SK-N-SH treated with all-trans-retinoic acid at 6 μM for 48 hours (cell line): ENCODE data around the gene CBFB.

Source experiments
- CSDC2 ChIP-seq: fragments of 250-450 bp; sonication (Bioruptor Pico); IDR thresholded peaks from 2 replicates; pipeline ENCODE4 v1.5.0; 2020; ENCODE audit warnings: mild to moderate bottlenecking, moderate library complexity
- RARB ChIP-seq: fragments of 250-450 bp; sonication (Bioruptor Pico); IDR thresholded peaks from 2 replicates; pipeline ENCODE4 v1.8.0; 2021; ENCODE audit warnings: mild to moderate bottlenecking, moderate library complexity
- TOX ChIP-seq: fragments of 250-450 bp; sonication (Bioruptor Pico); IDR thresholded peaks from 2 replicates; pipeline ENCODE4 v1.8.0; 2021; ENCODE audit warnings: mild to moderate bottlenecking, moderate library complexity, borderline replicate concordance
- ZFP3 ChIP-seq: fragments of 250-450 bp; sonication (Bioruptor Pico); IDR thresholded peaks from 2 replicates; pipeline ENCODE4 v1.5.0; 2020; ENCODE audit warnings: mild to moderate bottlenecking, moderate library complexity
- ZFP30 ChIP-seq: fragments of 450-650 bp; formaldehyde crosslinking; IDR thresholded peaks from 2 replicates; pipeline ENCODE4 v1.5.0; 2022; ENCODE audit warnings: mild to moderate bottlenecking, moderate library complexity
- TF ChIP-seq, protein P1 (sequence below): fragments of 250-450 bp; sonication (Bioruptor Pico); IDR thresholded peaks from 2 replicates; pipeline ENCODE4 v1.5.1; 2021; ENCODE audit warnings: mild to moderate bottlenecking, moderate library complexity
- TF ChIP-seq, protein P2 (sequence below): fragments of 250-450 bp; sonication (Bioruptor Pico); IDR thresholded peaks from 2 replicates; pipeline ENCODE4 v1.5.1; 2020; ENCODE audit warnings: low read depth, mild to moderate bottlenecking, moderate library complexity

DNA sequence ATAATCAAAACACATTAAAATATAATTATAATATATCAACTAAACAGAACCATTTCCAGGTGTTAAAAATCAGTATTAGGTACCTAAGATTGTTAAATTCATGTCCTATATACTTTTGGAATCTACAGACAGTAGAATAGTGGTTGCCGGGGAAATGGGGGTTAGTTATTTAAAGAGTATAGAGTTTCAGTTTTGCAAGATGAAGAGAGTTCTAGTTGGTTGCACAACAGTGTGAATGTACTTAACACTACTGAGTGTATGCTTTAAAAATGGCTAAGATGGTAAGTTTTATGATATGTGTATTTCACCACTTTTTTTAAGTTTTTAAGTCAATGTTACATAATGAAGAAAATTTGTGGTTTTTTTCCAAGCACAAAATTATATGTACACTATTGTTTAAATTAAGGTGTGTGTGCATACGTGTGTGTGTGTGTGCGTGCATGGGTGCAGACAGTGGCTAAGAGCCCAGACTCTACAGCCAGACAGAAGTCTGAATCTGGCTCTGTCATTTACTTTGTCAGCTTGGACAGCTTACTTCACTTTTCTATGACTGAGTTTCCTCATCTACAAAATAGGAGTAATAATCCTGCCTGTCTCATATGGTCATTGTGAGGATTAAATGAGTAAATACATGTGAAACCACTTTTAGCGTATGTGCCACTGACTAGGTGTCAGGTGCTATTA lies 55.5 kb downstream of the CBFB start:
- TF ChIP-seq CSDC2 (no peak), ZFP3 (CRISPR knock-in tag) (no peak), RARB (CRISPR knock-in tag) (no peak), TOX (CRISPR knock-in tag) (no peak), ZFP30 (CRISPR knock-in tag) (no peak)
- TF ChIP-seq, protein P1, sequence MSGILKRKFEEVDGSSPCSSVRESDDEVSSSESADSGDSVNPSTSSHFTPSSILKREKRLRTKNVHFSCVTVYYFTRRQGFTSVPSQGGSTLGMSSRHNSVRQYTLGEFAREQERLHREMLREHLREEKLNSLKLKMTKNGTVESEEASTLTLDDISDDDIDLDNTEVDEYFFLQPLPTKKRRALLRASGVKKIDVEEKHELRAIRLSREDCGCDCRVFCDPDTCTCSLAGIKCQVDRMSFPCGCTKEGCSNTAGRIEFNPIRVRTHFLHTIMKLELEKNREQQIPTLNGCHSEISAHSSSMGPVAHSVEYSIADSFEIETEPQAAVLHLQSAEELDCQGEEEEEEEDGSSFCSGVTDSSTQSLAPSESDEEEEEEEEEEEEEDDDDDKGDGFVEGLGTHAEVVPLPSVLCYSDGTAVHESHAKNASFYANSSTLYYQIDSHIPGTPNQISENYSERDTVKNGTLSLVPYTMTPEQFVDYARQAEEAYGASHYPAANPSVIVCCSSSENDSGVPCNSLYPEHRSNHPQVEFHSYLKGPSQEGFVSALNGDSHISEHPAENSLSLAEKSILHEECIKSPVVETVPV (CRISPR knock-in tag): no peak
- TF ChIP-seq, protein P2, sequence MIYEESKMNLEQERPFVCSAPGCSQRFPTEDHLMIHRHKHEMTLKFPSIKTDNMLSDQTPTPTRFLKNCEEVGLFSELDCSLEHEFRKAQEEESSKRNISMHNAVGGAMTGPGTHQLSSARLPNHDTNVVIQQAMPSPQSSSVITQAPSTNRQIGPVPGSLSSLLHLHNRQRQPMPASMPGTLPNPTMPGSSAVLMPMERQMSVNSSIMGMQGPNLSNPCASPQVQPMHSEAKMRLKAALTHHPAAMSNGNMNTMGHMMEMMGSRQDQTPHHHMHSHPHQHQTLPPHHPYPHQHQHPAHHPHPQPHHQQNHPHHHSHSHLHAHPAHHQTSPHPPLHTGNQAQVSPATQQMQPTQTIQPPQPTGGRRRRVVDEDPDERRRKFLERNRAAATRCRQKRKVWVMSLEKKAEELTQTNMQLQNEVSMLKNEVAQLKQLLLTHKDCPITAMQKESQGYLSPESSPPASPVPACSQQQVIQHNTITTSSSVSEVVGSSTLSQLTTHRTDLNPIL (CRISPR knock-in tag): no peak
